ENCODE data around the gene FBXW11.

The FBXW11 gene

DNA sequence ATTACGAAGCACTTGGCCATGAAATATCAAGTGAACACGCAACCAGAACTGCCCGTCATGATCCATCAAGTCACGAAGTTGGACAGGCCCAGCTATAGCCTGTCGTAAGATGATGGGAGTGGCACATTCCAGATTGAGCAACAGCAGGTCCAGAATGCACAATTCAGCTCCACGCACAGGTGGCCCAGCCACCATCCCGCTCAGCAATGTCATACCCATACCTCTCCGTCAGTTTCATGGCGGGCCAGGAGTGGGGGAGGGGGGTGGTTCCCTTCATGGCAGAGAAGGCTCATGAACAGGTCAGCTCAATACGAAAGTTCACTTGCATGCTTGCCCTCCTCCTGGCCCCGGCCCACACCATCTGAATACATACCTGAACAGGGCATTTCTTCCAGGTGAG lies 185.9 kb downstream of the FBXW11 start:
- ATAC-seq (replicated peaks) (no peak), DNase-seq (no peak)
- peaks cover 18 to 41% of the 10 kb centered on the region in 2 donors for H3K27me3 Mint-ChIP-seq
- H3K4me3 Mint-ChIP-seq = no peak overlapping the region
- H3K9me3 Mint-ChIP-seq = no peaks in the 10 kb centered on the region
- no peaks in the 10 kb centered on the region for H3K36me3 Mint-ChIP-seq (ENCODE audit: insufficient read depth)
- H3K27ac Mint-ChIP-seq = no peak overlapping the region
- no peaks in the 10 kb centered on the region for H3K4me1 Mint-ChIP-seq (ENCODE audit: low read depth in 2 of 2)

DNA sequence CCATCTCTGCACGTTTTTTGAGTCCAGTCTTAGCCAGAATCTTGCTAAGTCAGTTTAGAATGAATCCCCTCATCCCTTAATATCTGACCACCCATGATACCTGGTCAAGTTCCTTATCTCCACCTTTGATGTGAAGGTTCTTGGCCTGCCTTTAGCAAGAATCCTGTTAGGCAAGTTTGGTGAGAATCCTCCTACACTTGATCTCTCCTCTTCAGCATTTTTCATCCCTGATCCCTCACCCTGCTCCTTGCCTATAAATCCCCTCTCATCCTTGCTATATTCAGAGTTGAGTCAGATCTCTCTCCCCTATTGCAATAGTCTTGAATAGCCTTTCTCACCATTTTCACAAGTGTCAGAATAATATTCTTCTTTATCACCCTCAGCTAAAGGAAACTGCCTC lies 189.8 kb downstream of the FBXW11 start:
- Mint-ChIP-seq H3K4me1 (ENCODE audit: low read depth in 2 of 2) (no peaks in the 10 kb centered on the region), H3K27me3 (peaks cover 13 to 56% of the 10 kb centered on the region in 2 donors), H3K36me3 (ENCODE audit: insufficient read depth) (no peaks in the 10 kb centered on the region), H3K27ac (no peak overlapping the region), H3K9me3 (no peaks in the 10 kb centered on the region), H3K4me3 (no peak overlapping the region)
- DNase-seq = no peak
- ATAC-seq (replicated peaks) = no peak

DNA sequence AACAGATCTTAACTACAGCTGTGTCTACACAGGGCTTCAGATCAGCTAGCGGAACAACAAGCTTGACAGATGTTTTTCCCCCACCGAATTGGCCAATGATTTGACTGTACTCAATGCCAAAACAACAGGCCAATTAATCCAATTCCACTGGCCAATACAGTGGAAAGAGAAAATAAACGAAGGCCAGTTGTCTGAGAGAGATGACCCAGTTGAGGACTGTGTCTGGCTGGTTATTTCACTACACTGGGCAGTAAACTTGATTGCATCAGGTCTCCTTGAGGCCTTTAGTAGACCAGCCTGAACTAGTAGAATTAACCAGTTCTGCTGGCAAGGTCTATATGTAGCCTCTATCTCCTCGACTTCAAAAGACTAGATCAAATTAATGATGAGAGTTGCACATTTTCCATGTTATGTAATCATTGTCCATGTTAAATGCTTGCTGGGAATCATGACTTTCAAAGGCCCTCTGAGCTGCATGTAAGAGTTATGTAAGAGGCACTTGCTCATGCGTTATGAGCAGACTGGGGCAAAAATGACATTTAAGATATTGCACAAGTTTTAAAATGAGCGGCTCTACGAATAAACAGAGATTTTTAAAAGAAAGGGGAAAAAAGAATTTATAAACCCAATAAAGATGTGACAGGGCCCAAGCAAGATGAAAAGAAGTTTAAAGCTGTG lies 192.5 kb downstream of the FBXW11 start:
- DNase-seq = no peak
- H3K4me3 Mint-ChIP-seq = no peak overlapping the region
- H3K4me1 Mint-ChIP-seq (ENCODE audit: low read depth in 2 of 2) = no peaks in the 10 kb centered on the region
- H3K27ac Mint-ChIP-seq = no peak overlapping the region
- ATAC-seq (replicated peaks) = no peak
- H3K36me3 Mint-ChIP-seq (ENCODE audit: insufficient read depth) = no peaks in the 10 kb centered on the region
- peaks cover 0 to 3% of the 10 kb centered on the region in 2 donors for H3K9me3 Mint-ChIP-seq
- peaks cover 13 to 55% of the 10 kb centered on the region in 2 donors for H3K27me3 Mint-ChIP-seq

DNA sequence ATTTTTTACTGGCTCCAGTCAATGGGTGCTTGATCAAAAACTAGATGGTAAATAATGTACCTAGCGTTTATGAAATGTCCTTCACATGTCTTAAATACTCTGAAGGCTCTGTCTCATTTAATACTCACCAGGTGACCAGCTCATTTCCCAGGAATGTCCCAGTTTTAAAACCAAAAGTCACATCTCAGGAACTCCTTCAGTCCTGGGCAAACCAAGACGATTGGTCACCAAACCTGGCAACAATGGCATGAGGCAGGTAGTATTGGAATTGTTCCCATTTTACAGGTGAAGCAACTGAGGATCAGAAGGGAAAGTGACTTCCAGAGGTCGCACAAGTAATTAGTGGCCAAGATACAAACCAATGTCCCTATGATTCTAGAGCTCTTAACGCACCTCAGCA lies 193.2 kb downstream of the FBXW11 start:
- Mint-ChIP-seq H3K27ac (no peak overlapping the region), H3K4me3 (no peak overlapping the region), H3K27me3 (peaks cover 15 to 52% of the 10 kb centered on the region in 2 donors), H3K9me3 (peaks cover 0 to 3% of the 10 kb centered on the region in 2 donors), H3K36me3 (ENCODE audit: insufficient read depth) (no peaks in the 10 kb centered on the region), H3K4me1 (ENCODE audit: low read depth in 2 of 2) (no peaks in the 10 kb centered on the region)
- ATAC-seq (replicated peaks) = no peak
- DNase-seq = no peak

All from effector memory CD8-positive, alpha-beta T cell (primary cell).